ENCODE measurements around the gene TP53I13.

The TP53I13 gene

DNA sequence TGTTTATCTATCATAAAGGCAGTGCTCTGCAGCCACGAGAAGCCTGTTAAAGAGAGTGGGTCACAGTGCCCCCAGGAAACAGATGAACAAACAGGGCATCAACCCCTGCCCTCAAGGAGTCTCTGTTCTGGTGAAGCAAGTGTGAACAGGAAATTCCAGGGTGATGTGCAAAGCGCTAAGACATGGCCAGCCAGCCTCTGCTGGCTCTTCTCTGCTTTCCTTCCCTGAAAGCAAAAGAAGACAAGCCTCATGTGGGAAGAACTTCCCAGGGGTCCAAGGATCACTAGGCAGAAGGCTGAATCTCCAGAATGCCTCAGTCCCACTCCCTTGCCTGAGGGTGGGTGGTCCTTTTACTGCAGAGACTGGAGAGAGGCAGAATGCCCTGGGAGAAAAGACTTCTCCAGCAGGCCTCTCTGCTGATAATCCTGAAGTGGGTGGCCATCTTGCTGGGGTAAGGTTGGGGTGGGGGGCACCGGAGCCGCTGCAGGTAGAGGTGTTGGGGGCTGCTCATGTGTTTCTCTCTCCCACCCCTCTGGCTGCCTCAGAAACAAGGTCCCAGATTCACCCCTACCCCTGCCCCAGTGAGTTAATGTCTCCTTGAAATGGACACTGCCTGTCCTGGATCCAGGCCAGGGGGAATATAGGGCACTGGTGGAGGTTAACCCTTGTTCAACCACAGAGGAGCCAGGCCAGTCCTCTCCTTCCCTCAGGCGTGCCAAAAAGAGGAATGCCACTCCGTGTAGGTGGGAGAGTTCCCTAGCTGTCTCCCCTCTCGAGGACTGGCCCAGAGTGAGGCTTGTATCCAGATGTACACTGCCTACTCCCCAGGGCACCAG, 26.8 kb downstream of the TP53I13 start:
- peak; percentile 59 for DNase-seq

DNA sequence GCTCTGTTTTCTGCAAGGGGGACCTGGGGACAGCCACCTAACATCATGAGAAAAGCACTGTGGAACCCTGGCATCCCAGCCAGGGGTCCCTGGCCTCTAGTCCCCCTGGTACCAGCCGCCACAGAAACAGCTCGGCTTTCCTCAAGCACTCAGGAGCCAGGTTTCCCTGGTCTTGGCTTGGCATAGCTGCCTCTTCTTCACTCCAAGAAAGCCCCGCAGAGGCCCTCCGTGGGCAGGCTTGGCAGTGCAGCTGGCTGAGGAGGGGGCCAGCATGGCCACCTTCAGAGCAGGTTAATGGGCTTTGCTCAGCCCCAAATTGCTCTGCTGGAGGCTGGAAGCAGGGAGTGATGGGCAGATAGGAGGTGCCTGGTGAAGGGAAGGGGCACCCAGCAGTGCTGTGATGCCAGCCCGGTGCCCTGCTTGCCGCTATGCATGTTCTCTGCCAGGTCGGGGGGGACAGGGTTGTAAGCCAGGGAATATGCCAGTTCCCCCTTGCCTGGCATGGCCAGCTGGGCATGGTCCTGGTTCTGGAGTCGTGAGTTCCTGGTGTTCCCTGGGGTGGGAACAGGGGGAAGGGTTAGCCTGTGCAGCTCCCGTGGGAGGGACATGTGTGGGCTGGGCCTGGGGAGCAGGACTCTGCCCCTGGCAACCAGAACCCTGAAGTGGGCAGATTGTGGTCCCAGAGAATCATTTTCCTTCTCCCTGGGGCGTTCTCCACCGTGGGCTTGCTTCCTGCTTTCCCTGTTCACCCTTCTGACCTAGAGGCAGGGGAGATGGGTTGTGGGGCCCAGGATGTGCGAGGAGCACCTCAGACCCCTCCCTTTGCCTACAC, 27.7 kb downstream of the TP53I13 start:
- DNase-seq = no peak

DNA sequence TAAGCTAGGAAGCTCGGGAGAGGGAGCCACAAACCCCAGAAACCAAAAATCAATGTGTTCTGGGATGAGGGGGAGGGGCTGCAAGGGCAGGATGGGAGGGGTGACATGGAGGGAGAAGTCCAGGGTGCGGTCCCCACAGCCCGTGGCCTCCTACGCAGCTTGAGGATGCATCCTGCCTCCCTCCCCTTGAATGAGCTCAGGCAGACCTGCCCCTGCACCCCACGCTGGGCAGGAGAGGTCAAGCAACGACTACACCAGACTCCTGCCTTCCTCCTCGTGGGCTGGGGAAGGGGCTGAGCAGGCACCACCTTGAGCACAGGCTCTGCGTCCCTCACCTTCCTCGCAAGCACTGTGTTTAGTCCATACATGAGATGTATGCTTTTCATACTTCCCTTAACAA, 28.3 kb downstream of the TP53I13 start:
- no peak for DNase-seq

DNA sequence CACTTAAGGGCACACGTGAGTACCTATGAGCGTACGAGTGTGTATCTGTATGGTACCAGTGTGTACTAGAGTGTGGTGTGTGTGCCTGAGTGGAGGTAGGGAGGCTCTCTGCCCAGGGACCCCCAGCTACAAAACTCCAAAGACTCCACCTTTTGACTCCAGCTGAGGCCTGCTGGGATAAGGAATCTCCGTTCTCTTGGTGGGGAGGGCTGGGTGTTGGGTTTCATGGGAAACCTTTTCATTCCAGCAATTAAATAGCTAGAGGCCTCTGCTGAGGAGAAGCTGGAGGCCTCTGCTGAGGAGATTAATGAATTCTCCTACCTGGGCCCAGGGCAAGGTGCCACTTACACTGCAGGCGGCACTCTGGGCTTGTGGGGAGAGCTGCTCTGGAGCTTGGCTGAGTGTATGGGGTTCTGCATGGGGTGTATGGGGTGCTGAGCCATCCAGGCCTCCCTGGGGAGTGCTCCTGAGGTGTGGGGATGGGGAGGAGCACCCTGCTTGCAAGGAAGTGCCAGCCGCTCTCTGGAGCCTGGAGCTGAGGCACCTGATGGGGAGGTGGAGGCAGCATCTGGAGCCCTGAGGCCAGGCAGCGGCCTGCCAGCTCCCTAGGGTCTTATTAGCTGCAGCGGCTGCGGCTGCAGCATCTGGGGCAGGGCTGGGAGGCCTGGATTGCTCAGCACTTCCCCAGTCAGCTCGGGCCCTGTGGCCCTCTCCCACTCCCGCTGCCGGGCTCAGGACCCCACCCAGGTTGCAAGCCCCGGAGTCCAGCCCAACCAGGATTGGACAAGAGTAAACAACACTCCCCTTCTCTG, 29.1 kb downstream of the TP53I13 start:
- DNase-seq = no peak

DNA sequence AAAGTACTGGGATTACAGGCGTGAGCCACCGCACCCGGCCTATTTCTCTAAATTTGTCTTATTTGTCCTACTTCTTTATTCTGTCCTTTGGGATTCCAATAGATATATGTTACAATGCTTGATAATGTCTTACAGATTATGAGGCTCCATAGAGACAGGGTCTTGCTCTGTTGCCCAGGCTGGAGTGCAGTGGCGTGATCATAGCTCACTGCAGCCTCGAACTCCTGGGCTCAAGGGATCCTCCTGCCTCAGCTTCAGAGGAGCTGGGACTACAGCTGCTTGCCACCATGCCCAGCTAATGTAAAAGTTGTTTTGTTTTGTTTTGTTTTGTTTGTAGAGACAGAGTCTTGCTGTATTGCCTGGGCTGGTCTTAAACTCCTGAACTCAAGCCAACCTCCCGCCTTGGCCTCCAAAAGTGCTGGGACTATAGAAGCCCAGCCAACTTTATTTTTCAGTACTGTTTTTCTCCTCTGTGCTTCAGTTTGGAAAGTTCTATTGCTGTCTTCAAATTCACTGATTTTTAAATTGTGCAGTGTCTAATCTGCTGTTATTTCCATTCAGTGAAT, 34.7 kb downstream of the TP53I13 start:
- DNase-seq = no peak

DNA sequence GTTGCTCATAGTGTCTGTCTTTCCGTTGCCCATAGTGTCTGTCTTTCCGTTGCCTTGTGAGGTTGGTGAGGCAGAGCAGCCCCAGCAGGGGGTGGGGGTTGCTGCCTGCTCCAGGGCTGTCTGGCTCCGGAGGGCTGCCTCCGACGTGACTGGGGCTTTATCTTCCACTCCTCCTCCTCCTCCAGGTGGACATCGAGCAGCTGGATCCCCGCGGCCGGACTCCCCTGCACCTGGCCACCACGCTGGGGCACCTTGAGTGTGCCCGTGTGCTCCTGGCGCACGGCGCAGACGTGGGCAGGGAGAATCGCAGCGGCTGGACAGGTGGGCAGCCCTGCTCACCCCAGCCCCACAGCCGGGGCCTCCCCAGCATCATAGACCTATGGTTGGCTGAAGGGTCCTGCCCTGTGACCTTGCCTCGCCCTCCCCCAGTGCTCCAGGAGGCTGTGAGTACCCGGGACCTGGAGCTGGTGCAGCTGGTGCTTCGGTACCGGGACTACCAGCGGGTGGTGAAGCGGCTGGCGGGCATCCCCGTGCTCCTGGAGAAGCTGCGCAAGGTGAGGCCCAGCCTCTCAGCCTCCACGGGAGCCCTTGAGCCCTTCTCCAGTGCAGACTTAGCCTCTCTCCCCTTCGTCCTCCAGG, 39.2 kb downstream of the TP53I13 start:
- DNase-seq = no peak

DNA sequence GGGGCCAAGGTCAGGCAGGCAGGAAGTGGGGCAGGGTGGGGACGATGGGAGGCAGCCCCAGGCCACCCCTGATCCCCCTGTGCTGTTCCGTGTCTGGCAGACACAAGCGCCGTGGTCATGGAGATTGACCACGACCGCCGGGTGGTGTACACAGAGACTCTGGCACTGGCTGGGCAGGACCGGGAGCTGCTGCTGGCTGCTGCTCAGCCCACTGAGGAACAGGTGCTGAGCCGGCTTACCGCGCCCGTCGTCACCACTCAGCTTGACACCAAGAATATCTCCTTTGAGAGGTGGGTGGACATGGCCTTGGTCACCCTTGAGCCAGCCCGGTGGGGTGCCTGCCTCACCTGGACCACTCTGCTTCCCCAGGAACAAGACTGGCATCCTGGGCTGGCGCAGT, 40.5 kb downstream of the TP53I13 start:
- DNase-seq = no peak

DNA sequence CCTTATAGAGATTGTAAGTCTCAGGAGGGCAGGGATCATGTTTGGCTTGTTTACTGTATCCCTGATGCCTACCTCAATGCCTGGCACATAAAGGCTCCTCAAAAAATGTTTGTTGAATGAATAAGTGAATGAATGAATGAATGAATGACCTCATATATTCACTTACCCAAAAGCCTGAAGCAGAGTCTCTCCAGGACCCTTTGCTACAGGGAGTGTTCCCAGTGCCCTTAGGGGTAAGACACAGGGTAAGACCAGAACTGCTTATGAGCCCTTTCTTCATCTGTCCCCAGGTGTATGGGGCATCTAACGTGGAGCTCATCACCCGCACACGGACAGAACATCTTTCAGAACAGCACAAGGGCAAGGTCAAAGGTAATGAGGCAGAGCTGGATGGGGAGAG, 41.9 kb downstream of the TP53I13 start:
- DNase-seq = no peak

DNA sequence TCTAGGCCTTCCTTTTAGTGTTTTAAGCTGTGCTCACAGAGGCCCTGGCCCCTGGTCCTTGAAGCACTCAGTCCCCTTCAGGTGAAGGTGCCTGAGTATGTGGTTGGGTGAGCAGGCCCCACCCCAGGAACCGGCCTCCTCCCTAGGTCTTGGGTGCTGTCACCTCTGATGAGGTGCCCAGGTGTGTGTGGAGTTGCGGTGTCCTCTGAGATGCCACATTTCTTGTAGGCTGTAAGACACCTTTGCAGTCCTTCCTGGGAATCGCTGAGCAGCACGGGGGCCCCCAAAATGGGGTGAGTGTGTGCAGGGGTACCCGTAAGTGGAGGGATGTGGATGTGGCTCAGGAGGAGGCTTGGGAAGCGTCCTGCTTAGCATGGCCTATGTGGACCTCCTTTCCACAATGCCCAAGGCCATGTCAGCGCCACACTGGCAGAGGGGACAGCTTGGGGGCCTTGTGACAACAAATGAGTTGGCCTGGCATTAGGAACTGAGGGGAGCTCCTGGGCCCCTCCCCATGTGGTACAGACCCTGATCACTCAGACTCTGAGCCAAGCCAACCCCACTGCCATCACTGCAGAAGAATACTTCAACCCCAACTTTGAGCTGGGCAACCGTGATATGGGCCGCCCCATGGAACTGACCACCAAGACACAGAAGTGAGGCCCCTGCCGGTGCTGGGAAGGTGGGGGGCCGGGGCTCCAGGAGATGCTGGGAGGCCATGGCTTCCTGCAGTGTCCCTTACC, 43.0 kb downstream of the TP53I13 start:
- DNase-seq = no peak

DNA sequence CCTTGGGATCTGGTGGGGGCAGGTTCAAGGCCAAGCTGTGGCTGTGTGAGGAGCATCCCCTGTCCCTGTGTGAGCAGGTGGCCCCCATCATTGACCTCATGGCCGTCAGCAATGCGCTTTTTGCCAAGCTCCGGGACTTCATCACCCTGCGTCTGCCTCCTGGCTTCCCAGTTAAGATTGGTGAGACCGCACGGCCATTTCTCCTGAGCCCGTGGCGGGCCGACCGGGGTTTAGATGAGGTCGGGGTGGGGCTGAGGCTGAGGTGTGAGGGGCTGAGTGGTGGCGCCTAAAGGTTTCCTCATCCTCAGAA, 43.5 kb downstream of the TP53I13 start:
- DNase-seq = no peak

DNA sequence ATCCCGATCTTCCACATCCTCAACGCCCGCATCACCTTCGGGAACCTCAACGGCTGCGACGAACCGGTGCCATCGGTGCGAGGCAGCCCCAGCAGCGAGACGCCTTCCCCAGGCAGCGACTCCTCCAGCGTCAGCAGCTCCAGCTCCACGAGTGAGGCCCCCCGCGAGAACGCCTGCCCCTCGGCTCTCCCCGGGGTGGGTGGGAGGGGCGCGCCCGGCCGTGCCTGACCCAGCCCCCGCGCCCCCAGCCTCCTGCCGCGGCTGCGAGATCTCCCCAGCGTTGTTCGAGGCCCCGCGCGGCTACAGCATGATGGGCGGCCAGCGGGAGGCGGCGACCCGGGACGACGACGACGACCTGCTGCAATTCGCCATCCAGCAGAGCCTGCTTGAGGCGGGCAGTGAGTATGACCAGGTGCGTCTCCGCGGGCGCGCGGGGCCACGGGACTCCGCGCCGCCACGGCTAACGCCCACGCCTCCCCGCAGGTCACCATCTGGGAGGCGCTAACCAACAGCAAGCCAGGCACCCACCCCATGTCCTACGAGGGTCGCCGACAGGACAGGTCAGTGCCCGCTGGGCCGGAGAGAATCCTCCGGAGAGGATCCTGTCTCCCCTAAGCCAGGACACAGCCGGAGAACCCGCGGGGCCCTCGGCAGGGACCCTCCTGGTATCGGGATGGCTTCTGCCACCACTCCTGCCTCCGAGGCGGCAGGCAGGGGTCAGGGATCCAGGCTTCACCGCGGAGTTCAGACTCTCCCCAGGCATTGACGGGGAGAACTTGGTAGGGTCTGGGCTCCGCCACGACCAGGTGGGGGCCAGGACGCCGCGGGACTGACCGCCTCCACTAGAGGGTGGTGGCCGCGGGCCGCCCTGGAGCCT, 44.1 kb downstream of the TP53I13 start:
- DNase-seq = no peak

DNA sequence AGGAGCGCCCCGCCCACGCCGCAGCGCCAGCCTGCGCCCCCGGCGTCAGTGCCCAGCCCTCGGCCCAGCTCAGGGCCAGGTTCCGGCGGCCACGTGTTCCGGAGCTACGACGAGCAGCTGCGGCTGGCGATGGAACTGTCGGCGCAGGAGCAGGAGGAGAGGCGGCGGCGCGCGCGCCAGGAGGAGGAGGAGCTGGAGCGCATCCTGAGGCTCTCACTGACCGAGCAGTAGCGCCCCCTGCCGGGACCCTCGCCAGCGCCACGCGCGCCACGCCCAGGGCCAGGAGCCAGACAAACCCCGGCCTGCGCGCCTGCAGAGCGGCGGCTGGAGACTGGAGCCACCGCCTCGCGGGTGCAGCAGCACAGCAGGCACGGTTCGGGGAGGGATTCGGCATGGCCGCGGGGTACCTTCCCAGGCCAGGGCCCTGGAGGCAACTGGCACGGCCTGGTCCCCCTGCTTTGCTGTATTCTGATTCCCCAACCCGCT, 44.9 kb downstream of the TP53I13 start:
- DNase-seq = peak; percentile 89

DNA sequence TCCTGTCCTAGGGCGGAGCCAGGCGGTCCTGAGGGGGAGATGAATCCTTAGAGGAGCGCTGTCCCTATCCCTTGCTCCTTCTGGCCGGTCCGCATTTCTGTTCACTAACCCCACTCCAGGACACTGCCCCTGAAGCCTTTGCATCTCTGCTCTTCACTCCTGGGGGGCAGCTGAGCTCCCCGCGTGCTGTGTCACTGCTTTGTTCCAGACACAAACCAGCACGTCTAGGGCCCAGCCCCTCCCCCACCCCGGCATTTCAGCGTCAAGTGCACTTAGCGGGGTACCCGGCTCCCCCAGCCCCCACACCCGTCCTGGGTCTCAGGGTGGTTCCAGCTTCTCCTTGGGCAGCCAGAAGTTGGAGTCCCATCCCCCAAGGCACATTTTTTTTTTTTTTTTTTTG, 45.4 kb downstream of the TP53I13 start:
- DNase-seq = no peak

DNA sequence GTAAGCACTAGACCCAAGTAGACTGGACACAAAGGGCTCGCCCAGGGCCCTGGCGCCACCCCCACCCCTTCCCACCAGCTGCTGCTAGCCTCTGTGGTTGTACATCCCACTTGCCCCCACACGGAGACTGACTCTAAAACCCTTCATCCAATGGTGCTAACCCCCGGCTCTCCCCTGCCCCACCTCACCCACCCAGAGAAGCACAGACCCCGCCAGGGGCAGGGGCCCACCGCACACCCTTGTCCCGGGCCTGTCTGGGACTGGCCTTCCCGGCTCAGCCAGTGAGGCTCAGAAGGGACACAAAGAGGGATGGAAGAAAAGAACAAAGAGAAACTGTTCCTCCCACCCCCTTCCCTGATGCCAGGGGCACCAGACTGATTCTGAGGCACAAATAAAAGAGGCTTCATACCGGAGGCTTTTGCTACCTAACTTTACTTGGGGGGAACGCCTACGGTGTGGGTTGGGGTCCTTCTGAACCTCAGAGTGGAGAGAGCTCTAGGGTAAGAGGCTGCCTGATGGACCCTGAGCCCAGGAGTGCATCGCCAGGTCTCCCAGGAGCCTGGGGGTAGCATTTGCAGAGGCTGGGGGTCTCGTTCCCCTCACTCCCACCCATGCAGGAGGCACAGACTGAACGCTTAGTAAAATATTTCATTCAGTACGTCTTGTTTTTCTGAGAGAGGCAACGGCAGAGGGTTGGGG, 46.0 kb downstream of the TP53I13 start:
- DNase-seq = no peak

DNA sequence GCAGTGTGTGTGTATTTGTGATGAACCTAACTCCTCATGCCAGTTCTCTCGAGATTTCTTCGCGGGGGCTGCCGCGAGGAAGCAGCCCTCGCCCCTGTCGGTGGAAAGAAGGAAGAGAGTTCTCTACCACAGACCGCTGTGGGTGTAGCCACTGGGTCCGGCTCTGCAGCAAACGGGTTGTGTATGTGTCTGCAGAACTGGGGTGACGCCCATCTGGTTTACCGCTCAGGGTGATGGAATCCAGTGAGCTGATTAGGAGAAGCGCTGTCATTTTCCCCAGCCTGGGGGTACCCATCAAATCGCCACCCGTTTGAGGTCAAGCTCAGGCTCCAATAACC, 46.5 kb downstream of the TP53I13 start:
- DNase-seq = peak; percentile 35

DNA sequence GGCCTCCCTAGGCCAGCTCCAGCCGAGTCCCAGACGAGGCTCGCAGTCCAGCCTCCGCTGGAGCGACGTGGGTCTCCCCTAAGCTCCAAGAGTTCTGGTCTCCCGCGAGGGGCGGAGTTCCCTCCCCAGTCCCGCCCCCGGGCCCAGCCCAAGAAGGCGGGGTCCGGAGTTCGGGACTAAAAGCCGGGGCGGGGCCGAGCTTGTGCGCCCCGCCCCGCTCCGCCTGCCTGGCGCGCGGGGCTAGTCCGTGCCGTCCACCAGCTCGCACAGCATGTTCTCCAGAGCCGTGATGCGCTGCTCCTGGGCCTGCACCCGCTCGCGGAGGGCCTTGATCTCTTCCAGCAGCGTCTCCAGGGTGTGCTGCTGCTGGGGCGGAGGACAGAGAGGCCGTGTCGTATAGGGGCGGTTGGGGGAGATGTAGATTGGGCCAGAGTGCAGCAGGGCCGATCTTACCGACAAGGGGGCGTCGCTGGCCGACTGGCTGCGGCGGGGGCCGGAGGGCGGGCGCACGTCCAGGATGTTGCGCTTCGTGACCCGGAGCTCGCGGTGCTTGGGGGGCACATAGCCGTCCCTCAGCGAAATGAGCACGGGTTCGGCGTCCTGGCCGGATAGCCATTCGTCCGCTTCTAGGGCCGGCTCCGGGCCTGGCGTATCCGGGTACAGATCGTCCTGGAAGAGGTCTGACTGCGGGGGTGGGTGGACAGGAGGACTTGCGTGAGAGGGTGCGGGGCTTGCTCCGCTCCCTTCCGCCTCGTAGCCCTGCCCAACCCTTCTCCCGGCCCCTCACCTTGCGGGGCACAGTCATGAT, 47.2 kb downstream of the TP53I13 start:
- peak; percentile 81 for DNase-seq

DNA sequence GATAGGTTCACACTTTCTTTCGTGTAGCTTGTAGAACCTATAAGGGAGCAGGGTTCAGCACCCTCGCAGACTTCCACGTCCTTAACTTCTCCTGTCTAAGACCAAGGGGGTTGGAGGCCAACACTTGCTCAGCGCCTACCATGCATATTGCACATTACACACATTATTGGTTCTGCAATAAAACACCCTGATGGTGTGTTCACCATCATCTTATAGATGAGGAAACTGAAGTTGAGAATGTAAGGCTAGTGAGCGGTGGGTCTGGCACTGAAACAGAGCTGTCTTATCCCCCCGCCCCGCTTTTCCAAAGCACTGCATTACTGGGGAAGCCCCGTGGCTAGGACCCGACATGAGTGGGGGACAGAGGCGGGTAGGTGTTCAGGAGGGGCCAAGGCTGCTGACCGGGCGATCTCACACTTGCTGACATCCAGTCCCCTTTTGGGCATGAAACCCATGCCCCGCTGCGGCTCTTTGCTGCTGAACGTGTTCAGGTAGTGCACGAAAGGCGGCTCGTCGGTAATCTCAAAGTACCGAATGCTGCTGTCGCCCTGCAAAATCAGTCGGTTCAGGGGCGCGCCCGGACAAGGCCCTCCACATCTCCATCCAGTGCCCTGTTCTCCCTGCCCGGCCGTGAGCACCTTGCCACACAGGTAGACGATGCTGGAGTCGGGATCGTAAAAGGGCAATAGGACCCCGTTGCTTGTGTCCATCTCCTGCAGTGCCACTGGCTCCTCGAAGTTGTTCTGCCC, 48.0 kb downstream of the TP53I13 start:
- DNase-seq = no peak

DNA sequence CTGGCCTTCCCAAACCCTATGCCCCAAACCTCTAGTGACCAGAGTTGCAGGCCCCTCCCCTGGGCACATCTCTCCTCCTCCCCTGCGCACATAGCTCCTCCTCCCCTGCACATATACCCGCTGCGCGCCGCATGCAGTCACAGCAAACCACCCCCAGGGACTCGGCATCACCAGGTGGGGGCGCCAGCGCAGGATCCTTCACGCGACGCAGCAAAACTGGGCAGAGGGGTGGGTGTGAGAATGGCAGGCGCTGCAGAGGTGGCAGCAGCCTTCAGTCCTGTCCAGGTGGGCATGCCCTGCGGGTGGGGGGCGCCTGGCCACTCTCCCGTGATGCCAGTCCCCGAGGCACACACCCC, 48.6 kb downstream of the TP53I13 start:
- DNase-seq = peak; percentile 85
